ENCODE data around the gene EDRF1.

- TF ChIP-seq, protein P1, sequence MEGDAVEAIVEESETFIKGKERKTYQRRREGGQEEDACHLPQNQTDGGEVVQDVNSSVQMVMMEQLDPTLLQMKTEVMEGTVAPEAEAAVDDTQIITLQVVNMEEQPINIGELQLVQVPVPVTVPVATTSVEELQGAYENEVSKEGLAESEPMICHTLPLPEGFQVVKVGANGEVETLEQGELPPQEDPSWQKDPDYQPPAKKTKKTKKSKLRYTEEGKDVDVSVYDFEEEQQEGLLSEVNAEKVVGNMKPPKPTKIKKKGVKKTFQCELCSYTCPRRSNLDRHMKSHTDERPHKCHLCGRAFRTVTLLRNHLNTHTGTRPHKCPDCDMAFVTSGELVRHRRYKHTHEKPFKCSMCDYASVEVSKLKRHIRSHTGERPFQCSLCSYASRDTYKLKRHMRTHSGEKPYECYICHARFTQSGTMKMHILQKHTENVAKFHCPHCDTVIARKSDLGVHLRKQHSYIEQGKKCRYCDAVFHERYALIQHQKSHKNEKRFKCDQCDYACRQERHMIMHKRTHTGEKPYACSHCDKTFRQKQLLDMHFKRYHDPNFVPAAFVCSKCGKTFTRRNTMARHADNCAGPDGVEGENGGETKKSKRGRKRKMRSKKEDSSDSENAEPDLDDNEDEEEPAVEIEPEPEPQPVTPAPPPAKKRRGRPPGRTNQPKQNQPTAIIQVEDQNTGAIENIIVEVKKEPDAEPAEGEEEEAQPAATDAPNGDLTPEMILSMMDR (IDR thresholded peaks at IDR 0.05) = no peak
- TF ChIP-seq POLR2A (IDR thresholded peaks at IDR 0.05) = no peak
Measured at GRCh38 chr10:125779403-125780327, 60.2 kb downstream of the EDRF1 start.
